ENCODE measurements around the gene ANGPT4.

Gene ANGPT4

GRCh38 chr20:890666-891057 is 25.5 kb downstream of the ANGPT4 start:
- in situ Hi-C loops (cut with HindIII; ENCODE audit: low pct_unique_long_range_greater_than_20kb, low sequenced_read_pairs) = no loop called here
- no peak for TF ChIP-seq JUND (IDR thresholded peaks at IDR 0.05; ENCODE audit: low read depth)
- no peak for DNase-seq (ENCODE audit: low read depth in 1 of 2, low spot score in 1 of 2)

GRCh38 chr20:889932-890463 is 26.1 kb downstream of the ANGPT4 start:
- no peak for DNase-seq (ENCODE audit: low read depth in 1 of 2, low spot score in 1 of 2)
- in situ Hi-C loops (cut with HindIII; ENCODE audit: low pct_unique_long_range_greater_than_20kb, low sequenced_read_pairs) = no loop called here
- TF ChIP-seq JUND (IDR thresholded peaks at IDR 0.05; ENCODE audit: low read depth) = no peak

- in situ Hi-C loops (cut with HindIII; ENCODE audit: low pct_unique_long_range_greater_than_20kb, low sequenced_read_pairs) = no loop called here
- no peak for TF ChIP-seq JUND (IDR thresholded peaks at IDR 0.05; ENCODE audit: low read depth)
- peak in 1 of 2 experiments; percentile 34 for DNase-seq (ENCODE audit: low read depth in 1 of 2, low spot score in 1 of 2)
Observed at GRCh38 chr20:889106-889505, 27.0 kb downstream of the ANGPT4 start.

GRCh38 chr20:888057-888456 is 28.1 kb downstream of the ANGPT4 start:
- no peak for DNase-seq (ENCODE audit: low read depth in 1 of 2, low spot score in 1 of 2)
- in situ Hi-C loops (cut with HindIII; ENCODE audit: low pct_unique_long_range_greater_than_20kb, low sequenced_read_pairs) = no loop called here
- TF ChIP-seq JUND (IDR thresholded peaks at IDR 0.05; ENCODE audit: low read depth) = no peak

- peak in 1 of 2 experiments; percentile 10 for DNase-seq (ENCODE audit: low read depth in 1 of 2, low spot score in 1 of 2)
- in situ Hi-C loops (cut with HindIII; ENCODE audit: low pct_unique_long_range_greater_than_20kb, low sequenced_read_pairs) = no loop called here
Observed at GRCh38 chr20:887137-887536, 29.0 kb downstream of the ANGPT4 start.

GRCh38 chr20:884983-885952 is 30.9 kb downstream of the ANGPT4 start:
- peak; percentile 80 to 90 for DNase-seq (ENCODE audit: low read depth in 1 of 2, low spot score in 1 of 2)
- in situ Hi-C loops (cut with HindIII; ENCODE audit: low pct_unique_long_range_greater_than_20kb, low sequenced_read_pairs) = no loop called here
- TF ChIP-seq JUND (IDR thresholded peaks at IDR 0.05; ENCODE audit: low read depth) = no peak

More at GRCh38 chr20:887137-887536, 29.0 kb downstream of the ANGPT4 start:
- no peak for TF ChIP-seq JUND (IDR thresholded peaks at IDR 0.05; ENCODE audit: low read depth)

- no peak for TF ChIP-seq JUND (IDR thresholded peaks at IDR 0.05; ENCODE audit: low read depth)
- DNase-seq (ENCODE audit: low read depth in 1 of 2, low spot score in 1 of 2) = no peak
- in situ Hi-C loops (cut with HindIII; ENCODE audit: low pct_unique_long_range_greater_than_20kb, low sequenced_read_pairs) = no loop called here
Observed at GRCh38 chr20:881783-882144, 34.4 kb downstream of the ANGPT4 start.

- in situ Hi-C loops (cut with HindIII; ENCODE audit: low pct_unique_long_range_greater_than_20kb, low sequenced_read_pairs) = no loop called here
- no peak for TF ChIP-seq JUND (IDR thresholded peaks at IDR 0.05; ENCODE audit: low read depth)
- DNase-seq (ENCODE audit: low read depth in 1 of 2, low spot score in 1 of 2) = no peak
Observed at GRCh38 chr20:881051-881782, 34.9 kb downstream of the ANGPT4 start.

- in situ Hi-C loops (cut with HindIII; ENCODE audit: low pct_unique_long_range_greater_than_20kb, low sequenced_read_pairs) = no loop called here
- no peak for DNase-seq (ENCODE audit: low read depth in 1 of 2, low spot score in 1 of 2)
- no peak for TF ChIP-seq JUND (IDR thresholded peaks at IDR 0.05; ENCODE audit: low read depth)
Observed at GRCh38 chr20:879626-880025, 36.5 kb downstream of the ANGPT4 start.

GRCh38 chr20:878511-879307 is 37.4 kb downstream of the ANGPT4 start:
- DNase-seq (ENCODE audit: low read depth in 1 of 2, low spot score in 1 of 2) = peak; percentile 64 to 70
- in situ Hi-C loops (cut with HindIII; ENCODE audit: low pct_unique_long_range_greater_than_20kb, low sequenced_read_pairs) = no loop called here
- no peak for TF ChIP-seq JUND (IDR thresholded peaks at IDR 0.05; ENCODE audit: low read depth)

- in situ Hi-C loops (cut with HindIII; ENCODE audit: low pct_unique_long_range_greater_than_20kb, low sequenced_read_pairs) = no loop called here
- TF ChIP-seq JUND (IDR thresholded peaks at IDR 0.05; ENCODE audit: low read depth) = no peak
- no peak for DNase-seq (ENCODE audit: low read depth in 1 of 2, low spot score in 1 of 2)
Observed at GRCh38 chr20:877814-878213, 38.3 kb downstream of the ANGPT4 start.

- in situ Hi-C loops (cut with HindIII; ENCODE audit: low pct_unique_long_range_greater_than_20kb, low sequenced_read_pairs) = no loop called here
- TF ChIP-seq JUND (IDR thresholded peaks at IDR 0.05; ENCODE audit: low read depth) = no peak
- no peak for DNase-seq (ENCODE audit: low read depth in 1 of 2, low spot score in 1 of 2)
Observed at GRCh38 chr20:875115-875514, 41.0 kb downstream of the ANGPT4 start.

All from T47D (cell line).